IMR-90 (cell line): ENCODE data around the gene ACAN. TPM values are rescaled to one million over a fixed set of nuclear protein-coding genes. Genes with fewer than 3 reads are reported as not detected.

ENCODE experiments used
- NFE2L2 ChIP-seq: fragments of 150-350 bp; IDR thresholded peaks from 2 replicates; pipeline ENCODE4 v1.6.1; 2016; ENCODE audit warnings: low read depth, mild to moderate bottlenecking, low read length
- RFX5 ChIP-seq: IDR thresholded peaks from 2 replicates; pipeline ENCODE4 v1.8.0; 2012; ENCODE audit warnings: low read depth, mild to moderate bottlenecking, low read length, moderate library complexity
- polyA plus RNA-seq, 3 experiments: library from polyadenylated mRNA; depleted of rRNA; stranded (reverse); fragments of >200 nt; gene quantifications; 2 replicates each; pipeline ENCODE4 v1.2.3, GENCODE V29; 2012; ENCODE audit warnings: low replicate concordance in 1 of 3
- total RNA-seq: library from RNA; depleted of rRNA; stranded (reverse); fragments of >200 nt; gene quantifications from 2 replicates; pipeline ENCODE4 v1.2.3, GENCODE V29; 2012
- TF ChIP-seq, protein P1 (sequence below): fragments of 150-350 bp; IDR thresholded peaks from 2 replicates; pipeline ENCODE4 v1.6.1; 2016; ENCODE audit warnings: low read depth, mild to moderate bottlenecking, low read length, moderate library complexity, borderline replicate concordance
- TF ChIP-seq, protein P2 (sequence below): fragments of 150-350 bp; IDR thresholded peaks from 2 replicates; pipeline ENCODE4 v1.6.1; 2017; ENCODE audit warnings: mild to moderate bottlenecking, antibody characterized with exemption, low read length, low read depth

ACAN gene
- total and polyA plus RNA-seq, 2 of the 4 experiments (the other 2 are of a cell fraction): 0.54 to 0.96 TPM

DNA sequence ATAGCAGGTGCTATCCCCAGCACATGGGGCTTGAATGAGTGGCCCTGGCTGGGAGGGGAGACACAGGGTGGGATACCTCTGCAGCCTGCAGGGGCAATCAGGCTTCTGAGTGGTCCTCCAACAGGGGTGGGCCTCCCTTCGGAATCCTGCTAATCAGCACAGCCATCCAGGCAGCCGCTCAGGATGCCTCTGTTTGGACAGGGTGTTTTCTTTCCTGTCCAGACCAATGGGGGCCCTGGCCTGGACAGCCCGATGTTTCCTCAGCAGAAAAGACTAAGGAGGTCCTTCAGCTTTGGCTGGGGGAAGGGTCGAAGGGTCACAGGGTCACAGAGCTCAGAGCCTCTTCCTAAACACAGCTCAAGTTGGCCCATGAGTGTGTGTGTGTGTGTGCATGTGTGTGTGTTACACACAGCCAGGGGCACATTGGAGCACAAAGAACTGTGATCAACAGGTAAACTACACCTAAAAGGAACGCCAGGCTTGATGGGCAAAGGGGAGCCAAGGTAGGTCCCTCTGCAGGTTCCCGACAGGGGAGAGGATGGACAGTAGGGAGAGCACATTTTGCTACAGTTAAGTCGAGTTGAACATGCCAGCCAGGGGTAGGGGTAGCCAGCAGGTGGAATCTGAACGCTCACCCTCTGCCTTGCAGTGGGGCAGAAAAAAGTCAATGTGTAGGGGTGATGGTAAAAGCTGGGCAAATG is 93.2 kb downstream of the ACAN start (continued):
- TF ChIP-seq, protein P1, sequence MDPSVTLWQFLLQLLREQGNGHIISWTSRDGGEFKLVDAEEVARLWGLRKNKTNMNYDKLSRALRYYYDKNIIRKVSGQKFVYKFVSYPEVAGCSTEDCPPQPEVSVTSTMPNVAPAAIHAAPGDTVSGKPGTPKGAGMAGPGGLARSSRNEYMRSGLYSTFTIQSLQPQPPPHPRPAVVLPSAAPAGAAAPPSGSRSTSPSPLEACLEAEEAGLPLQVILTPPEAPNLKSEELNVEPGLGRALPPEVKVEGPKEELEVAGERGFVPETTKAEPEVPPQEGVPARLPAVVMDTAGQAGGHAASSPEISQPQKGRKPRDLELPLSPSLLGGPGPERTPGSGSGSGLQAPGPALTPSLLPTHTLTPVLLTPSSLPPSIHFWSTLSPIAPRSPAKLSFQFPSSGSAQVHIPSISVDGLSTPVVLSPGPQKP: no peak
- TF ChIP-seq NFE2L2: no peak
- no peak for TF ChIP-seq RFX5
- TF ChIP-seq, protein P2, sequence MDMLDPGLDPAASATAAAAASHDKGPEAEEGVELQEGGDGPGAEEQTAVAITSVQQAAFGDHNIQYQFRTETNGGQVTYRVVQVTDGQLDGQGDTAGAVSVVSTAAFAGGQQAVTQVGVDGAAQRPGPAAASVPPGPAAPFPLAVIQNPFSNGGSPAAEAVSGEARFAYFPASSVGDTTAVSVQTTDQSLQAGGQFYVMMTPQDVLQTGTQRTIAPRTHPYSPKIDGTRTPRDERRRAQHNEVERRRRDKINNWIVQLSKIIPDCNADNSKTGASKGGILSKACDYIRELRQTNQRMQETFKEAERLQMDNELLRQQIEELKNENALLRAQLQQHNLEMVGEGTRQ: no peak
